ENCODE data around the gene C13orf46.

DNA sequence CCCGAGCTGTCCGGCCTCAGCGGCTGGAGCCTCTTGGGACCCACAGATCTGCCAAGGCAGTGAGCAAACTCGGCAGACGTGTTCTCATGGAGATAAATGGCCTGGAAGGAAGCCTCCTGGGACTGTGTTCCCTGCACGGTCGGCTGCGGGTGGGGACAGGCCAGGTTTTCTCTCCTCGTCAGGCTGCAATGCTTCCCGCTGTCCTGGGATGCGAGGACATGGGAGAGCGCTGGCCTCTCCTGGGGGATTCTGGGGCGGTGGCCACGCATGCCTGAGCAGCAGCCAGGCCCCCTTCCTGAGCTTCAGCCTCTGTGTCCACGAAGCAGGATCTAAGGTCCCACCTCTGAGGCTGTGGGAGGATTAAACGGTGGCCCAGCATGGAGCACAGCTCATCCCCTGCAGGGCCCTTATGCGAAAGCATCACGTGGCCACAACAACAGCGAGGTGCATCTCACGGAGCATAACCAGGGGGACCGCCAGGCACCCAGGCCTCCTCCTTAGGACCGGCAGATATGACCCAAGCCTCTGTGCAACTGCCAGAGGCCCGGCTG is 21.2 kb upstream of the C13orf46 start:
- TF ChIP-seq, protein P1, sequence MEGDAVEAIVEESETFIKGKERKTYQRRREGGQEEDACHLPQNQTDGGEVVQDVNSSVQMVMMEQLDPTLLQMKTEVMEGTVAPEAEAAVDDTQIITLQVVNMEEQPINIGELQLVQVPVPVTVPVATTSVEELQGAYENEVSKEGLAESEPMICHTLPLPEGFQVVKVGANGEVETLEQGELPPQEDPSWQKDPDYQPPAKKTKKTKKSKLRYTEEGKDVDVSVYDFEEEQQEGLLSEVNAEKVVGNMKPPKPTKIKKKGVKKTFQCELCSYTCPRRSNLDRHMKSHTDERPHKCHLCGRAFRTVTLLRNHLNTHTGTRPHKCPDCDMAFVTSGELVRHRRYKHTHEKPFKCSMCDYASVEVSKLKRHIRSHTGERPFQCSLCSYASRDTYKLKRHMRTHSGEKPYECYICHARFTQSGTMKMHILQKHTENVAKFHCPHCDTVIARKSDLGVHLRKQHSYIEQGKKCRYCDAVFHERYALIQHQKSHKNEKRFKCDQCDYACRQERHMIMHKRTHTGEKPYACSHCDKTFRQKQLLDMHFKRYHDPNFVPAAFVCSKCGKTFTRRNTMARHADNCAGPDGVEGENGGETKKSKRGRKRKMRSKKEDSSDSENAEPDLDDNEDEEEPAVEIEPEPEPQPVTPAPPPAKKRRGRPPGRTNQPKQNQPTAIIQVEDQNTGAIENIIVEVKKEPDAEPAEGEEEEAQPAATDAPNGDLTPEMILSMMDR (IDR thresholded peaks at IDR 0.05) = no peak
- TF ChIP-seq POLR2A (IDR thresholded peaks at IDR 0.05) = no peak

Data from body of pancreas (tissue), 4 donors.